Natural killer cell (primary cell): Measurements from ENCODE around the gene SNX9. TPM values are rescaled to one million over a fixed set of nuclear protein-coding genes. Genes with fewer than 3 reads are reported as not detected.
A peak's percentile ranks its signal among the peaks of the same experiment; 100 is the strongest.

Experiments
- ATAC-seq, 3 donors: fragments of 150-1000 bp in 2 of 3; fragments of 200-7000 bp in 1 of 3; cut with Tn5 transposase; 1 replicate in 1 of 3; 2 replicates in 2 of 3; pipeline ENCODE4 v1.10.0; 2021; ENCODE audit warnings: mild to moderate bottlenecking in 2 of 3, moderate library complexity in 2 of 3
- DNase-seq, 2 donors: peaks; one replicate each; pipeline versions ENCODE4 v3.0.0 to v3.0.0-alpha.2; 2013 to 2021; ENCODE audit warnings: mixed read lengths in 1 of 2
- H3K27ac ChIP-seq: one replicate; pipeline ENCODE4 v1.5.1; 2013; ENCODE audit warnings: mild to moderate bottlenecking, low read length
- H3K27me3 ChIP-seq: one replicate; pipeline ENCODE4 v1.6.1; 2013; ENCODE audit warnings: low read length; ENCODE audit not compliant: control insufficient read depth, insufficient read depth
- H3K36me3 ChIP-seq: one replicate; pipeline ENCODE4 v1.6.1; 2013; ENCODE audit warnings: low read length; ENCODE audit not compliant: control insufficient read depth, insufficient read depth
- H3K4me1 ChIP-seq: one replicate; pipeline ENCODE4 v1.6.1; 2013; ENCODE audit warnings: low read length; ENCODE audit not compliant: control insufficient read depth, insufficient read depth
- H3K4me3 ChIP-seq: one replicate; pipeline ENCODE4 v1.5.1; 2013; ENCODE audit warnings: low read length
- H3K9me3 ChIP-seq: one replicate; pipeline ENCODE4 v1.6.1; 2013; ENCODE audit warnings: low read length; ENCODE audit not compliant: control insufficient read depth, insufficient read depth
- H3K27ac Mint-ChIP-seq, 2 donors: one replicate each; pipeline ENCODE4 v1.8.0; 2022; ENCODE audit warnings: mild to moderate bottlenecking in 2 of 2, mixed read lengths in 2 of 2, moderate library complexity in 1 of 2
- H3K27me3 Mint-ChIP-seq, 2 donors: one replicate each; pipeline ENCODE4 v1.8.0; 2022; ENCODE audit warnings: low read depth in 2 of 2, mixed read lengths in 2 of 2
- H3K36me3 Mint-ChIP-seq: one replicate; pipeline ENCODE4 v1.8.0; 2022; ENCODE audit warnings: mixed read lengths
- H3K4me1 Mint-ChIP-seq, 2 donors: one replicate each; pipeline ENCODE4 v1.8.0; 2022; ENCODE audit warnings: mixed read lengths in 2 of 2
- H3K4me3 Mint-ChIP-seq: one replicate; pipeline ENCODE4 v1.8.0; 2022; ENCODE audit warnings: mild to moderate bottlenecking, moderate library complexity, mixed read lengths
- H3K9me3 Mint-ChIP-seq, 2 donors: one replicate each; pipeline ENCODE4 v1.8.0; 2022; ENCODE audit warnings: mixed read lengths in 2 of 2
- WGBS: methylation state at CpG from one replicate; pipeline ENCODE4 v1.1.7; 2013; ENCODE audit warnings: missing lambda C conversion rate; ENCODE audit not compliant: insufficient coverage; 5-methylcytosine and 5-hydroxymethylcytosine counted together
- intact Hi-C: fragments of 100-400 bp; cut with micrococcal nuclease; formaldehyde crosslinking; loops from one replicate; pipeline ENCODE4 v1.14.2; 2022
- total RNA-seq, 4 donors: library from RNA; stranded (reverse); fragments of 120-200 nt in 1 of 4; gene quantifications; one replicate each; pipeline versions ENCODE4 v1.2.3 to v1.2.4, GENCODE V29; 2013 to 2022
- TF ChIP-seq, protein P1 (sequence below): fragments of 200-600 bp; IDR thresholded peaks from one replicate; pipeline ENCODE4 v1.8.0; 2022; ENCODE audit warnings: antibody characterized with exemption

The SNX9 gene
- total RNA-seq, 3 donors from 2014 or later (not counting 1 experiment from before 2014, with no cell fraction given): 6.0 to 9.7 (median 7.3) TPM

DNA sequence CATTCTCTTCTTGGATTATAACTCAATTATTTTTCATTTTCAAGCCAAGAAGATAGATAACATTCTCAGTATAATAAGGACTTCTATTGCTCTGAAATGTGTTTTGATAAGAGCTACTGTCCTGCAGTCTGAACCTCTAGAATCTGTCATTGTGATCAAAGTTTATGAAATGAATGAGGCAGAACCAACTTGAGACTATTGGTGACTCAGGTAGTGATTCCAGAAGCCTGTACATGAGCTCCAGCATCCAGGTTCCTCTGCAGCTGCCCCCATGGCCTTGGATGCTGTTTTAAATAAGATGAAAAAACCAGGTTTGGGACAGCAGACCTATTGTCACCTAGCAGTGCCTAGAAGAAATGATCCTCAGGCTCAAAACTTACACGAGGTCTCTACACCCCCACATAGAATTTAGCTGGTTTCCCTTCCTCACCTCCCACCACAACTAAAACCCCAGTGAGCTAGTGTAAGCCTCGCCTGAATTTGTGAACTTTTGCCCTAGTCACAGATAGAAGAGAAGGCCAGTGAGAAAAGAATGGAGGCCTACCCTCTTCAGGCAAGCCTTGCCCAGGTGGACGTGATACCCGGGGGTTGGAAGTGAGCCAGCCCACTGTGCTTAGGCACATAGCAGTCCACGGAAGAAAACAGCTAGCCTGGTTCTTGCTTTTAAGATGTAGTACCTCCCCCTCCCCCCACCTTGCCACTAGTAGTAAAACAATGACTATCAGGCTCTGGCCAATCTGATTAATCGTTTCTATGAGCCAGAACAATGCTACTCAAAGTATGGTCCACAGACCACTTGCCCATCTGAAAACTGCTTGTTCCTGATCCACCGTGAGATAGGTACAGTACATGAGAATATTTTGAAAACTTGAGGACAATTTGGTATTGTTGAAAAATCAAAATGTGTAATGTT lies 85.6 kb downstream of the SNX9 start:
- Histone ChIP-seq H3K27ac (no peak overlapping the region), H3K4me1 (peaks cover 7% of the 10 kb centered on the region), H3K36me3 (no peaks in the 10 kb centered on the region), H3K9me3 (no peaks in the 10 kb centered on the region), H3K4me3 (no peak overlapping the region), H3K27me3 (no peaks in the 10 kb centered on the region)
- TF ChIP-seq, protein P1, sequence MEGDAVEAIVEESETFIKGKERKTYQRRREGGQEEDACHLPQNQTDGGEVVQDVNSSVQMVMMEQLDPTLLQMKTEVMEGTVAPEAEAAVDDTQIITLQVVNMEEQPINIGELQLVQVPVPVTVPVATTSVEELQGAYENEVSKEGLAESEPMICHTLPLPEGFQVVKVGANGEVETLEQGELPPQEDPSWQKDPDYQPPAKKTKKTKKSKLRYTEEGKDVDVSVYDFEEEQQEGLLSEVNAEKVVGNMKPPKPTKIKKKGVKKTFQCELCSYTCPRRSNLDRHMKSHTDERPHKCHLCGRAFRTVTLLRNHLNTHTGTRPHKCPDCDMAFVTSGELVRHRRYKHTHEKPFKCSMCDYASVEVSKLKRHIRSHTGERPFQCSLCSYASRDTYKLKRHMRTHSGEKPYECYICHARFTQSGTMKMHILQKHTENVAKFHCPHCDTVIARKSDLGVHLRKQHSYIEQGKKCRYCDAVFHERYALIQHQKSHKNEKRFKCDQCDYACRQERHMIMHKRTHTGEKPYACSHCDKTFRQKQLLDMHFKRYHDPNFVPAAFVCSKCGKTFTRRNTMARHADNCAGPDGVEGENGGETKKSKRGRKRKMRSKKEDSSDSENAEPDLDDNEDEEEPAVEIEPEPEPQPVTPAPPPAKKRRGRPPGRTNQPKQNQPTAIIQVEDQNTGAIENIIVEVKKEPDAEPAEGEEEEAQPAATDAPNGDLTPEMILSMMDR: no peak
- peaks cover 0 to 15% of the 10 kb centered on the region in 2 donors for H3K27me3 Mint-ChIP-seq
- WGBS: 38% methylated on average over 7 of the region's 7 CpGs
- H3K27ac Mint-ChIP-seq: peak overlapping the region in 1 of 2 donors; percentile 67
- DNase-seq (peak; percentile 17 to 20), ATAC-seq (peak; percentile 84 to 97 (median 87))
- no peaks in the 10 kb centered on the region for H3K9me3 Mint-ChIP-seq
- H3K36me3 Mint-ChIP-seq: peaks cover 9% of the 10 kb centered on the region
- H3K4me1 Mint-ChIP-seq: peaks cover 14 to 15% of the 10 kb centered on the region in 2 donors
- intact Hi-C loops: no loop called here
- H3K4me3 Mint-ChIP-seq: no peak overlapping the region

DNA sequence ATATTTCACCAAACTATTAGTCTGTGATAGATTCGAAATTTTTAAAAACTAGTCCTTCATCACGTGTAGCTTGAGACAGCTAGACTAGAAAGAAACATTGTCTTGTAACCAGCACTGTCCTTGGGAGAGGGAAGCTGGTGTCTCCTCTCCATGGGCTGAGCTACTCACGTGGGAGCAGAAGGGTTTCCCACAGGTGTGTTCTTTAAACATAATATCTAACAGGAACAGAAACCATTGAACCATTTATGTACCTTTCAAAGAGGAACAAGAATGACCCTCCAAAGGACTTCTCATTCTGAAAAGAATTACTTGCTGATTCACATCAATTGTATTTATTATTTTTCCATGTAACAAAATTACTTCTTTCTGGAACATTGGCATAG lies 86.2 kb downstream of the SNX9 start:
- H3K9me3 Mint-ChIP-seq: no peaks in the 10 kb centered on the region
- Histone ChIP-seq H3K9me3 (no peaks in the 10 kb centered on the region), H3K36me3 (no peaks in the 10 kb centered on the region), H3K27me3 (no peaks in the 10 kb centered on the region), H3K27ac (no peak overlapping the region), H3K4me3 (no peak overlapping the region), H3K4me1 (peaks cover 7% of the 10 kb centered on the region)
- peaks cover 0 to 15% of the 10 kb centered on the region in 2 donors for H3K27me3 Mint-ChIP-seq
- H3K4me1 Mint-ChIP-seq: peaks cover 14 to 15% of the 10 kb centered on the region in 2 donors
- H3K27ac Mint-ChIP-seq: no peak overlapping the region
- peaks cover 9% of the 10 kb centered on the region for H3K36me3 Mint-ChIP-seq
- intact Hi-C loops: no loop called here
- ATAC-seq (no peak), DNase-seq (no peak)
- no peak overlapping the region for H3K4me3 Mint-ChIP-seq
- 92% methylated on average over 3 of the region's 3 CpGs for WGBS
- TF ChIP-seq, protein P1: no peak

DNA sequence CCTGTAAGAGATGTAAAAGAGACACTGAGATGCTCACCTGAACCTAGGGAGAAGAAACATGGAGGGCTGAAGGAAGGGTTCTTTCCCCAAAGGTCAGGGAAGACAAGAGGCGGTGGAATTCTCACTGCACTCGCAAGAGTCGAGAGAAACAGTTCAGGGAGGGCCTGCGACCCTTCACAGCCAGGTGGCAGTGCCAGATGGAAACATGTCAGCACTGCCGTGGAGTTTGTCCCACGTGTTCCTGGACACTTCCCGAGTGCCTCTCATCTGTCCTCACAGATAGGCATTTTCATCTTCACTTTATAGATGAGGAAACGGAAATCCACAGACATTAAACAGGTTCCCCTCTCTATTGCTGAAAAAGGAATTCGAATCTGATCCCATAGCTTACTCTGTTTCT lies 88.2 kb downstream of the SNX9 start:
- H3K9me3 ChIP-seq: no peaks in the 10 kb centered on the region
- no peaks in the 10 kb centered on the region for H3K27me3 ChIP-seq
- DNase-seq: no peak
- H3K4me1 ChIP-seq: peaks cover 7% of the 10 kb centered on the region
- no peak overlapping the region for H3K4me3 ChIP-seq
- TF ChIP-seq, protein P1: no peak
- ATAC-seq: no peak
- peaks cover 7% of the 10 kb centered on the region for H3K36me3 Mint-ChIP-seq
- peaks cover 0 to 13% of the 10 kb centered on the region in 2 donors for H3K27me3 Mint-ChIP-seq
- no peaks in the 10 kb centered on the region for H3K9me3 Mint-ChIP-seq
- no peaks in the 10 kb centered on the region for H3K36me3 ChIP-seq
- peaks cover 14 to 15% of the 10 kb centered on the region in 2 donors for H3K4me1 Mint-ChIP-seq
- no peak overlapping the region for H3K27ac Mint-ChIP-seq
- H3K27ac ChIP-seq: no peak overlapping the region
- intact Hi-C loops: no loop called here
- WGBS: 96% methylated on average over 8 of the region's 9 CpGs
- no peak overlapping the region for H3K4me3 Mint-ChIP-seq
